ENCODE results near the gene NUP43. TPM values are rescaled to one million over a fixed set of nuclear protein-coding genes. Genes with fewer than 3 reads are reported as not detected.
"Not testable (repeated sequence)": the region's sequence is repeated elsewhere in the genome, so short reads cannot be mapped to it uniquely, and the experiment has no call there.

NUP43 gene
- total RNA-seq, 2 donors from 2014 or later, result 54.6 to 84.8 TPM

GRCh38 chr6:149691201-149691600, 55.1 kb downstream of the NUP43 start:
- no peaks in the 10 kb centered on the region for H3K9me3 Mint-ChIP-seq
- no peak overlapping the region for H3K4me3 Mint-ChIP-seq
- no peak overlapping the region for H3K27ac Mint-ChIP-seq
- peaks cover 92% of the 10 kb centered on the region for H3K36me3 Mint-ChIP-seq (ENCODE audit: low read depth)
- H3K27me3 Mint-ChIP-seq, result no peaks in the 10 kb centered on the region
- peaks cover 16% of the 10 kb centered on the region for H3K4me1 Mint-ChIP-seq
- ATAC-seq (replicated peaks), result no peak

DNA sequence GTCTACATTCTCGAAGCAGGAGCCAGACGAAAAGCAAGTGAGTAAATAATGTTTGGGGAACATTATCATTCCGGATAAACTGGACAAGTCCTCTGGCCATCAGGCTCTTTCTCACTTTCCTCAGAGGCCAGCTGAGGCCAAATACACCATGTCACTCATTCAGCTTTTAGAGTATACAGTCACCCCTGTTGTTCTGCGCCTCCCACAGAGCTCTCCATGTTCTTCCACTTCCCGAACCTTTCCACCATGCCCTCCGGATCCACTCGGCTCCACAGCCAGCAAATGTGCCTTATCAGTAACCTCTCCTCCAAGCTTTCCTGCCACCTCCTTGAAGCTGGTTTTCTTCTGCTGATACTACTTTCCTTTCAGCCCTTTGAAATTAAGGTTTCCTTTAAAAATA, 60.1 kb downstream of the NUP43 start:
- Mint-ChIP-seq H3K27ac (peak overlapping the region; percentile 56), H3K9me3 (no peaks in the 10 kb centered on the region), H3K4me1 (peaks cover 11% of the 10 kb centered on the region), H3K36me3 (ENCODE audit: low read depth) (peaks cover 81% of the 10 kb centered on the region), H3K4me3 (peak overlapping the region; percentile 30), H3K27me3 (no peaks in the 10 kb centered on the region)
- no peak for ATAC-seq (replicated peaks)

DNA sequence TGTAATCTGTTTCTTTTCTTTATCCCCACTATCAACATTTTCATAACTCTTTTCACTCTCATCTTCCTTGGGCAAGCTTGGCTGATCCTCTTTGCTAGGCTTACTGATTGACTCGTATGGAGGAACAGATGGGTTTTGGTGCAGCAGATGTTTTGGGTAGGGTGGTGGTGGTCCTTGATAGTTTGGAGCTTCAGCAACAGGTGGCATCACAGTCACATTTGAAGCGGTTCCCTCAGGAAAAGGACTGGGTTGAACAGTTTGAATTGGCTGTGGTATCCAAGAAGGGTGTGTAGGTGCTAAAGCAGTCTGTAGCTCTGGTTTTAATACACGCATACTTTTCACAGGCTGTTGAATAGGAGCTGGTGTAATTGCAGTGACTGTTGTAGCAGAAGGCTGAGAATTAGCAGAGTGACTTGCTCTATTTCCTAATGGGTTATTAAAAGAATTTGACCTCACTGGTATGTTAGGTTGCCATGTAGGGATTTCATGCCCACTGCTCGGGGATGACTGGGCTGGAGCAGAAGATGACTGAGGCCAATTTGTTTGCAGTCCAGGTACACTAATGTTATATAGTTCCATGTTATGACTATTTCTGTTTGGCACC, 63.0 kb downstream of the NUP43 start:
- Mint-ChIP-seq H3K36me3 (ENCODE audit: low read depth) (peaks cover 76% of the 10 kb centered on the region), H3K4me1 (peaks cover 11% of the 10 kb centered on the region), H3K9me3 (no peaks in the 10 kb centered on the region), H3K27me3 (no peaks in the 10 kb centered on the region), H3K4me3 (no peak overlapping the region), H3K27ac (no peak overlapping the region)
- ATAC-seq (replicated peaks), result no peak

DNA sequence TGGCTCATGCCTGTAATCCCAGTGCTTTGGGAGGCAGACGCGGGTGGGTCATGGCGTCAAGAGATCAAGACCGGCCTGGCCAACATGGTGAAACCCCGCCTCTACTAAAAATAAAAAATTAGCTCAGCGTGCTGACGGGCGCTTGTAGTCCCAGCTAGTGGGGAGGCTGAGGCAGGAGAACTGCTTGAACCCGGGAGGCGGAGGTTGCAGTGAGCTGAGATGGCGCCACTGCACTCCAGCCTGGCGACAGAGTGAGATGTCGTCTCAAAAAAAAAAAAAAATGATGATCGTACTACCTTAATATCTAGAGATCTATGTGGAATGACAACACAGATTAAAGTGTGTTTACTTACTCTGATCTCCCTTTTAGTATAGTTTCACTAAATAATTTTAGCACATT, 64.5 kb downstream of the NUP43 start:
- Mint-ChIP-seq H3K36me3 (ENCODE audit: low read depth) (peaks cover 79% of the 10 kb centered on the region), H3K4me1 (peaks cover 15% of the 10 kb centered on the region)
- not testable (repeated sequence) for H3K9me3 Mint-ChIP-seq; H3K4me3 Mint-ChIP-seq; H3K27me3 Mint-ChIP-seq; ATAC-seq (replicated peaks); H3K27ac Mint-ChIP-seq

DNA sequence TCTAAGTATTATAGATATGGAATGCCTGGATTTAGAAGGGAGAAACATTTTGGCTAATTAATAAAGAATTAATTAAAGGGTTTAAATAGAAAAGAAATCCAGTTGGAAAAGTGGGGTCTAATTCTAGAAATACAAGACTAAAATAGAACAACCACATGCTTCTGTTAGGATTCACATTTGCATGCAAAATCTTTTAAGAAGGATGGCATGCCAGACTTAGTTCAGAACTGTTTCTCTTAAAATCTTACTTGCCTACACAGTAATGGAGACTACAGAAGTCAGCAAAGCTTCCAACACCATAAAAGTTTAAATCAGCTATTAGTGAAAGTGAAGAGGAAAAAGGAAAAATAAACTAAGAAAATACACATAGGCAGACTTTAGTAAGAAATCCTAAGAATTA, 65.1 kb downstream of the NUP43 start:
- Mint-ChIP-seq H3K4me3 (no peak overlapping the region), H3K9me3 (no peaks in the 10 kb centered on the region), H3K4me1 (peaks cover 8% of the 10 kb centered on the region), H3K36me3 (ENCODE audit: low read depth) (peaks cover 79% of the 10 kb centered on the region), H3K27ac (no peak overlapping the region), H3K27me3 (no peaks in the 10 kb centered on the region)
- no peak for ATAC-seq (replicated peaks)

GRCh38 chr6:149680503-149680902, 65.8 kb downstream of the NUP43 start:
- Mint-ChIP-seq H3K4me1 (peaks cover 6% of the 10 kb centered on the region), H3K9me3 (no peaks in the 10 kb centered on the region), H3K27me3 (no peaks in the 10 kb centered on the region), H3K36me3 (ENCODE audit: low read depth) (peaks cover 79% of the 10 kb centered on the region), H3K27ac (no peak overlapping the region), H3K4me3 (no peak overlapping the region)
- no peak for ATAC-seq (replicated peaks)

Other genes with a start within 250 kb of the NUP43 start
- 10 to 100 TPM; 19.8 to 24.7 TPM for gene PPIL4, start 200.5 kb downstream of the NUP43 start, total RNA-seq
- 10 to 100 TPM; 10.4 to 14.1 TPM for gene GINM1, start 180.2 kb downstream of the NUP43 start, total RNA-seq
- gene KATNA1, start 97.8 kb downstream of the NUP43 start, total RNA-seq, result 10 to 100 TPM; 12.3 to 18.8 TPM
- 10 to 100 TPM; 21.5 to 27.9 TPM for gene LATS1, start 28.4 kb downstream of the NUP43 start, total RNA-seq
- 10 to 100 TPM; 48.6 to 89.5 TPM for gene PCMT1, start 3.2 kb upstream of the NUP43 start, total RNA-seq
- 1 to 10 TPM; 6.5 to 9.6 TPM for gene LRP11, start 117.8 kb upstream of the NUP43 start, total RNA-seq
- 1 to 10 TPM in 1 of 2 donors, under 1 TPM in 1; 0.99 to 4.9 TPM for gene RAET1E, start 151.6 kb upstream of the NUP43 start, total RNA-seq
- not detected for gene RAET1G, start 176.6 kb upstream of the NUP43 start, total RNA-seq
- not detected for gene ULBP2, start 195.5 kb upstream of the NUP43 start, total RNA-seq
- under 1 TPM; 0.35 to 0.48 TPM for gene ULBP1, start 217.4 kb upstream of the NUP43 start, total RNA-seq

All from activated T-helper 17 cell treated with anti-CD3 and anti-CD28 coated beads, Interleukin-2, amount 50 U/mL, for 72 hours (primary cell).